HCEC 1CT (cell line): ENCODE measurements around the gene SMIM12.
"Not testable (repeated sequence)": the region's sequence is repeated elsewhere in the genome, so short reads cannot be mapped to it uniquely, and the experiment has no call there.

ENCODE experiments used
- DNase-seq: peaks from one replicate; pipeline ENCODE4 v3.0.0-alpha.2; 2017

Gene SMIM12

GRCh38 chr1:34842952-34843371 is 16.6 kb downstream of the SMIM12 start:
- DNase-seq = no peak

- no peak for DNase-seq
These were observed 17.5 kb downstream of the SMIM12 start for GRCh38 chr1:34842073-34842472.

- no peak for DNase-seq
These were observed 19.1 kb downstream of the SMIM12 start for GRCh38 chr1:34840426-34840825.

DNA sequence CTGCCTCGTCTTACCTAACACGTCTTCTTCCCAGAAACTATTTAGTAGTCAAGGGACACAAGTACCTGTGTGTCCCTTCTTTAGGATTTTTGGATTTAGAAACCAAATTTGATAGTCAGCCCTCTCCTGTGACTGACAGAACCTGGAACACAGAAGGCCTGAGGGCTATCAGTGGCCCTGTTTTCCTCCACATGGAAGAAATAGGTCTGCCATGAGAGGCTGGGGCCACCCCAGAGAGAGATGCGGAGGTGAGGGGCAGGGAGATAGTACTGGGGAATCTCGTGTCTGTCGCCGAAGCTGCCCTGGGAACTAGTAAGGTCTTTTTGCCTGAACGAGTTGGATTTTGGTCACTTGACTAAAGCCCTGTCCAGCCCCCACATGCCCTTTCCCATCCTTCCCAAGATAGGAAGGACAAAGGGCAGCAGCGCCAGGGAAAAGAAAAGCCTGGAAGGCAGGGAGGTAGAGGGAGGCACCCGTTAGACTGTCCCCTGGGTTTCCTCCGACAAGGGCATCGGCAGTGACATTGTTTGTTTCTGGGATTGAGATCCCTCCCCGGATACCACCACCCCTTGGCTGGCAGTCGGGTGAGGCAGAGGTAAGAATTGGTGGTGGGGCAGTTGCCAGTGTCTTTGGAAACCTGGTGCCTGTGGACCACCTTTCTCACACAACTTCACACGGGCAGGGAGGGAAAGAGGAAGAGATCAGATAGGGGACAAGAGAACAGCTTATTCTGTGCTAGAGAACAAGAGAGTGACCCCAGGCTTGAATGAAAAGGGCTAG is 19.8 kb downstream of the SMIM12 start:
- no peak for DNase-seq

DNA sequence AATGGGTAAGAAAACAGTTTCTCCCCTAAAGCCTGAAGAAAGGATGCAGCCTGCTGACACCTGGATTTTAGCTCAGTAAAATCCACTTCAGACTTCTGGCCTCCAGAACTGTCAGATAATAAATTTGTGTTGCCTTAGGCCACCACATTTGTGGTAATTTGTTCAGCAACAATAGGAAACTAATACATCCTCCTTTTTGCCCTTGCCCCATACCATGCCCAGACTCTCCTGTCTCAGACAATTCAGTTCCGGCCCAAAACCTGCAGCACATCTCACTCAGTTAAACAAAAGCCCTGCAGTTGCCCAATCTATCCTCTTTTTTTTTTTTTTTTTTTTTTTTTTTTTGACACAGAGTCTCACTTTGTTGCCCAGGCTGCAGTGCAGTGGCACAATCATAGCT is 25.8 kb downstream of the SMIM12 start:
- no peak for DNase-seq

- no peak for DNase-seq
These were observed 27.8 kb downstream of the SMIM12 start for GRCh38 chr1:34831721-34832246.

GRCh38 chr1:34829250-34829649 is 30.3 kb downstream of the SMIM12 start:
- DNase-seq = no peak

- DNase-seq = no peak
These were observed 30.9 kb downstream of the SMIM12 start for GRCh38 chr1:34828611-34829010.

- no peak for DNase-seq
These were observed 32.1 kb downstream of the SMIM12 start for GRCh38 chr1:34827341-34827941.

GRCh38 chr1:34825455-34826091 is 34.0 kb downstream of the SMIM12 start:
- no peak for DNase-seq

DNA sequence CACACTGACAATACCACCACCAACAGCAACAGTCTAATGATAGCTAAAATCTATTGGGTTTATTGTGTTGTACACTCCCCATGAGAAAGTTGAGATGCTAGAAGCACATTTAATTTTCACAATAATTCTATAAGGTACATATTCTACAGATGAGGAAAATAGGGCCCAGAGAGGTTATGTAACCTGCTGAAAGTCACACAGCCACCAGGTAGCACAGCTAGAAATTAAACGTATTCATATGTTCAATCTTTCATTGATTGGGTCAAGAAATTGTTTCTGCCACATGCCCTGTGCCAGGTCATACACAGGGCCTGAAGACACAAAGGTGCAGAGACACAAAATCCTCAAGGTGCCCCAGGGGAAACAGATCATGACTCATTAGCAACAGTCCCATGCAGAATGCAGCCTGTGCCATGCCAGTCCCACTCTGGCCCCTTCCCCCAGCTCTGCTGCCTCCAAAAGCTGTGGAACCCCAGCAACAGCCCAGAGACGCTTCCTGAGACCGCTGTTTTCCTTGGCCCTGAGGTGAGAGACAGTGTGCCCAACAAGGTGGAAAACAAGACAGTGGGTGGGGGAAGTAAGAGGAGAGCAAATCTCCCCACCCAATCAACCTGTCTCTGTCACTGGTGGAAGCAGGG is 34.6 kb downstream of the SMIM12 start:
- no peak for DNase-seq

DNA sequence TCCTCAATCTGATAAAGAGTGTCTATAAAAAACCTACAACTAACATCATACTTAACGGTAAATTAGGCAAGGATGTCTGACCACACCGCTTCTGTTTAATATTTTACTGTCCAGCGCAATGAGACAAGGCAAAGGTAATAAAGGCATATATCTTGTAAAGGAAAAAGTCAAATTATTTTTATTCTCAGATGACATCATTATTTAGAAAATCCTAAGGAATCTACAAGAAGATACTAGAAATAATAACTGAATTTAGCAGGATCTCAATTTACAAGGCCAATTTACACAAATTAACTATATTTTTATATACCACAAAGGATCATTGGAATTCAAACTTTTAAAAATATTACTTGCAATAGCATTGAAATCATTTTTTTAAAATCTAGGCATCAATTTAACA is 37.3 kb downstream of the SMIM12 start:
- DNase-seq = no peak

DNA sequence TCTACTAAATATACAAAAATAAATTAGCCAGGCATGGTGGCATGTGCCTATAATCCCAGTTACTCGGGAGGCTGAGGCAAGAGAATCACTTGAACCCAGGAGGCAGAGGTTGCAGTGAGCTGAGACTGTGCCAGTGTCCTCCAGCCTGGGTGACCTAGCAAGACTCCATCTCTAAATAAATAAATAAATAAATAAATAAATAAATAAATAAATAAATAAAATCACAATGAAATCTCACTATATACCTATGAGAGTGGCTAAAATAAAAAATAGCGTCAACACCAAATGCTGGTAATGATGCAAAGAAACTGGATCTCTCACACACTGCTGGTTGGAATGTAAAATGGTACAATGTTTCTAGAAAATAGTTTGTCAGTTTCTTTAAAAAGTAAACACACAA is 40.7 kb downstream of the SMIM12 start:
- not testable (repeated sequence) for DNase-seq

GRCh38 chr1:34816778-34817177 is 42.8 kb downstream of the SMIM12 start:
- DNase-seq = no peak

DNA sequence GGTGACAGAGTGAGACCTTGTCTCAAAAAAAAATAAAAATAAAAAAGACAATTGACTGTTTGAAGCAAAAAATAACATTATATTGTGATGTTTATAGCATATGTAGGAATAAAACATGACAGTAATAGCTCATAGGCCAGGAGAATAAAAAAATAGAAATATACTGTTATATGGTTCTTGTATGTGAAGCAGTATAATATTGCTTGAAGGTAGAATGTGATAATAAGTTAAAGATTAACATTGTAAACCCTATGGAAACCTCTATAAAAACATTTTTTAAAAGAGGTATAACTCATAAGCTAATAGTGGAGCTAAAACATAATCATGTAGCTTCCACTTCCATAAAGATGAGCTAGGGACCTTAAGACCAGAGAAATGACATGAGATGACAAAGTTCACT is 43.2 kb downstream of the SMIM12 start:
- DNase-seq = no peak

DNA sequence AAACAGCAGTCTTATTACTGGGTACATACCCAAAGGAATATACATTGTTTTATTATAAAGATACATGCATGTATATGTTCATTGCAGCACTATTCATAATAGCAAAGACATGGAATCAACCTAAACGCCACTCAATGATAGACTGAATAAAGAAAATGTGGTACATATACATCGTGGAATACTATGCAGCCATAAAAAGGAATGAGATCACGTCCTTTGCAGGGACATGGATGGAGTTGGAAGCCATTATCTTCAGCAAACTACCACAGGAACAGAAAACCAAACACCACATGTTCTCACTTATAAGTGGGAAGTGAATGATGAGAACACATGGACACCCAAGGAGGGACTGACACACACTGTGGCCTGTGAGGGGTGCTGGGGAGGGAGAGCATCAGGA is 48.8 kb downstream of the SMIM12 start:
- DNase-seq = not testable (repeated sequence)

DNA sequence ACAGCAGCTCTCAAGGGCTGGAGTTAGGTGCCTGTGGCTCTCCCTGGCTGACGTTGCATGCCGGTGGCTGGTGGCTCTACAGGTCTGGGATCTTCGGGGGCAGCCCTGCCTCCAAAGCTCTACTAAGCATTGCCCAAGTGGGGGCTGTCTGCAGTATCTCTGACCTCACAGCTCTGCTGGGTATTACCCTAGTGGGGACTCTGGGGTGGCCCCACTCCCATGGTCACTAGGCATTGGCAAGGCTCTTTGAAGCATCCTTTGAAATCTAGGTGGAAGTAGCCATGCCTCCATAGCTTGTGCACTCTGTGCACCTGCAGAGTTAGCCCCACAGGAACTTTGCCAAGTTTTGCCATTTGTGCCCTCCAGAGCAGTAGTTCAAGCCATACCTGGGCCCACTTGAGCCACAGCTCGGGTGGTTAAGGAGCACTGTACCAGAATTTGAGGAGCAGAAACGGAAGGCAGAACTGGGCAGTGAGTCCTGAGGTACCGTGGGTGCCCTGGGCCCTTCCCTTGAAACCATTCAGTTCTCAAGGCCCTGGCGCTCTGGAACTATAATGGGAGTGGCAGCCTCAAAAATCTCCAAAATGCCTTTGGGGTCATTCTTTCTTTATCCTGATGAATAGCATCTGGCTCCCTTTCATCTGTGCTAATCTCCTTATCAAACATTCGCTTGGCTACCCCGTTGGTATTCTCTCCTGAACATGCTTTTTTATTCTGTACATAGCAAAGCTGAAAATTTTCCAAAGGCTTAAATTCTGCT is 51.3 kb downstream of the SMIM12 start:
- no peak for DNase-seq

DNA sequence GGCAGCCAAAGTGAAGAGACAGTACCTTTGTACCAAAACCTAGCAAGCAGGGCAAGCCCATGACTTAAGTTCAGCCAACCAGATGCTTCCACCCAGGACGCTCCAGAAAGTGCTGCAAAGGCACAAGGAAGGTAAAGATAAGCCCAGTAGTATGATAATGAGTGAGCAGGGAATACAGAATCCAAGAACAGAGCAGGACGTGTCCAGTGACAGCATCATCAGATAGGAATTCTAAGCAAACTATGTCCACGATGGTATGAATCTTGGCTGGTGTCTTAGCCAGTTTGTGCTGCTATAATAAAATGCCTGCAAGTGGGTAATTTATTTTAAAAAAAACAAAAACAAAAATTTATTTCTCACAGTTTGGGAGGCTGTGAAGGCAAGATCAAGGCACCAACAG is 53.2 kb downstream of the SMIM12 start:
- peak; percentile 7 for DNase-seq

DNA sequence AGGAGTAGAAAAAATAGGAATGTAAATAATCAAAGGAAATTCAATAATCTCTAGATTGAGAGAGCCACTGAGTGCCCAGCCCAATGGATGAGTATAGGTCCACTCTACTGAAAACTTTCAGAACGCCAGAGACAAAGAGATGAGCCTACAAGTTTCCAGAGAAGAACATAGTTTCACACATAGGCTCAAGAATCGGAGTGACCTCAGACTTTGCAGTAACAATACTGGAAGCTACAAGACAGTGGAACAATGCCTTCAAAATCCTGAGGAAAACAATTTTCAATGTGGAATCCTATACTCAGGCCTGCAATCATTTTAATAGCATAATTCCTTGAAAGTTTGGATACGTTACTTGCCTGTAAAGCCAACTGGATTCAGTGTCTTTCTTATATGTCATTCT is 55.8 kb downstream of the SMIM12 start:
- DNase-seq = no peak
